Tongue (tissue), 2 donors: Measurements from ENCODE around the gene APBB1. TPM values are rescaled to one million over a fixed set of nuclear protein-coding genes. Genes with fewer than 3 reads are reported as not detected.
"Not testable (repeated sequence)": the region's sequence is repeated elsewhere in the genome, so short reads cannot be mapped to it uniquely, and the experiment has no call there.

Experiments used
- DNase-seq: peaks from one replicate; pipeline ENCODE4 v3.0.0-alpha.2; 2015
- total RNA-seq: library from RNA; depleted of rRNA; stranded (reverse); fragments of >200 nt; gene quantifications from one replicate; pipeline ENCODE4 v1.2.3, GENCODE V29; 2014

Gene APBB1
- total RNA-seq, 1 donor from 2014 or later, result 42.4 TPM

DNA sequence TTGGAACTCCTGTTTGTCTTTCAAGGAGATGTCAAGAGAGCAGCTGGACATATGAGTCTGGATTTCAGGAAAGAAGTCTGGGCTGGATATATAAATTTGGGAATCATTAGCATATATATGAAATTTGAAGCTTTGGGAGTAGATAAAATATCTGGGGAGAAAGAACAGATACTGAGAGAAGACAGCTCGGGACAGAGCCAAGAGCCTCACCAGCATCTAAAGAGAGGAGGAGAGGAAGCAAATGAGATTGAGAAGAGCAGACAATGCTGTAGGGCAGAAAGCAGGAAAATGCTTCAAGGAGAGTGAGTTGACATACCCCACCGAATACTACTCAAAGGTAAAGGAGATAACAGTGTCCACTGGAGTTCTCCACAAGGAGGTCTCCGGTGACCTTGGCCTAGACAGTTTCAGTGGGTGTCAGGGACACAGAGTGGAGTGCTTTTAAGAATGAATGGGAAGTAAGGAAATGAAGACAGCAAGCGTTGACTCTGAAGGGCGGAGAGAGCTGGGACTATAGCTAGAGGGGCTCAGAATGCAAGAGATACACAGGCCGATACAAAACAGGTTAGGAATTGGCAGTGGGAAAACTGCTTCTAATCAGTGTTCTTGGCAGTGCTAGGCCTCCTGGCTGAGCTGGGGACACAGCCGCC is 862 bp downstream of the APBB1 start:
- DNase-seq, result no peak

DNA sequence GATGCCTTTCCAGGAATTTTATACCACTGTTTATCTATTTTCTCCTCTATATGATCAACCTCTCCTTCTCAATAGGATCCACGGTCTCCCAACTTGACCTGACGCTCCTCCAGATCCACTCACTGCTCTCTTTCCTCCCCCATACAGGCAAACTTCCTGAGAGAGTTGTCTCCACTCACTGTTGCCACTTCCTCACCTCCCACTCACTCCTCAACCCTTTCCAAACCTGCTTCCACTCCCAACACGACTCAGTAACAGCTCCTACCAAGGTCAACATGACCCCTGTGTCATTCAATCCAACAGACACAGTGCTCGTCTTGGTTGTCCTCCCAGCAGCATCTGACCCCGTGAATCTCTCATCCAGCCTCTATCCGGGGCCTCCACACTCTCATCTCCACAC is 3.1 kb downstream of the APBB1 start:
- DNase-seq, result no peak

DNA sequence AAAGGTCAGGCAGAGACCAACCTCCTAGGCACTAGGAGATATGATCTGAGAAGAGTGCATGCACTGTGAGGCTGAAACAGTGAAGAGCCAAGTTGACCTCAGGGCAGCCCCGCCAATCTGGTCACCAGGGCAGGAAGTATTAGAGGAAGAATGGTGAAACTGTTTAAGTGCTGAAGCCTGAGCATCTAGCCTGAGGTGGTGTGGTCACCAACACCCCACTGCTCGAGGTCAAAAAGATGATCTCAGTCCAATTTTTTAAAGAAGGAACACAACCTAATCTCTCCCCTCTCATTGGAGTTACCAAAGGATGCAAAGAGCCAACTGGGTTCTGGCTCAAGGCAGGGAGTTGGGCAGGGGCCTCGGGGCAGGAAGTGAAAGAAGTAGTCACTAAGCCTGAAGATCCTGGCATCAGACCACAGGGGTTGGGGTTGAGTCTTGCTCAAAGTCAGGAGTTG is 4.0 kb downstream of the APBB1 start:
- DNase-seq, result no peak

DNA sequence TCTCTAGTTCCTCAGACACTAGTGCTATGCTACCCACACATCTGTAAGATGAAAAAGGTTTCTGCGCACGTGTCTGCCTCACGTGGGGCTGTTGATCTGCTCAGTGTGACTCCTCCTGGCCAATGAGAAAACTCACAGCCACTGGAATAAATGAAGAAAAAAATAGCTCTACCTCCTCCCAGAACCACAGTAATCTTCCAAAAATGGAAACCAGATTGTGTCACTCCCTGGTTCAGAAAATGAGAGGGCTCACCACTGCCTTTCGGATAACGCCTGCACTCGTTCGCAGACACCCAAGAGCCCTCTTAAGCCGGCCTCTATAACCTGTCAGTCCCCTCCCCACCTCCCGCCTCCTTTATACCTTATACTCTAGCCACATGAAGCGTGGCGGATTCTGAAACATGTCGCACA is 5.1 kb downstream of the APBB1 start:
- DNase-seq, result no peak

DNA sequence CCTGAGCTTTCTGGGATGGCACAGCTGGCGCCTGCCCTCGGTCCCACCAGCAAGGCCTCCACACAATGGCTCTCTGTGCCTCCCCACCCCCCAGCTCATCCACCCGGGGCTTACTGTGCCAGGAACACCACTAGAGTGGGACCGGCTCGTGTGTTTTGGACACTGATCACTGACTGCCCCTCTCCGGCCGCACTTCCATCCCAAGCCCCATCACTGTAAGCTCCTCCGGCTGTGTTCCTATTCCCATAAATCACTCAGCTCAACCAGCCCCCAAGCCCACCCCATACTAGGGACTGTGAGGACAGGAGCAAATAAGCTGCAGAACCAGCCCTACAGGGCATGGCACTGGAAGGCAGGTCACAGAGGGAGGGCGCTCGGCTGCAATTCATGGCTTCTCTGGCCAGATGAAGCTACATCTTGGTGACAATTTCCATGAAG is 7.3 kb downstream of the APBB1 start:
- DNase-seq, result no peak

DNA sequence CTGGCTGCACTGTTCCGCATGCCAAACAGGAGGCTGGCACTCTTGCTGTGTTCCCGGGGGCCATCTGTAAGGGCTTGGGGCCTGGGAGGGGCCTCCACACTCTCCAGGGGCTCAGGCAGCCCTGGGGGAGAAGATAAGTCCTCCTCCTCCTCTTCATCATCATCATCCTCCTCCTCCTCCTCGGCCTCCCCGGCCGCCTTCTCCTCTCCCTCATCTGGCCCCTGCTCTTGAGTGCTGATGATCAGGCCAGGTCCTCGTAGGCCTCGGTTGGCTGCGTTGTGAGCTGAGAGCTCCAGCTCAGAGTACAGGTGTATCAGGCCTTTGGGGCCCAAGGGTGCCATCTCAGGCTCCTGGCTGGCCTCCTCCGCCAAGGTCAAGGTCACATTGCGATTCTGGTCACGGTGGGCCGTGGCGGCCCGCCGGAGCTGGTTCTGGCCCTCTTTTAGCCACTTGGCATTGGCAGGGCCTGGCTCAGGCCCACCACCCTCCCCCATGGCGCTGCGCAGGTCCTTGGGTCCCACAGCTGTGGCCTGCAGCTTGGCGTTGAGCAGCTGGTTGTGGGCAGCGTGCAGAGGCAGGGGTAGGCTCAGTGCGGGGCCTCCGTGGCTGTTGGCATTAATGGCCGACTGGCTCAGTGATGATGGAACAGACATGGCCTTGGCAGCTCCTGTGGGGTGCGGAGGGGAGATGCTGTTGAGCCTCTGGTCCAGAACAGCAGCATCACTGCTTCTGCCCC is 8.0 kb downstream of the APBB1 start:
- DNase-seq, result no peak

DNA sequence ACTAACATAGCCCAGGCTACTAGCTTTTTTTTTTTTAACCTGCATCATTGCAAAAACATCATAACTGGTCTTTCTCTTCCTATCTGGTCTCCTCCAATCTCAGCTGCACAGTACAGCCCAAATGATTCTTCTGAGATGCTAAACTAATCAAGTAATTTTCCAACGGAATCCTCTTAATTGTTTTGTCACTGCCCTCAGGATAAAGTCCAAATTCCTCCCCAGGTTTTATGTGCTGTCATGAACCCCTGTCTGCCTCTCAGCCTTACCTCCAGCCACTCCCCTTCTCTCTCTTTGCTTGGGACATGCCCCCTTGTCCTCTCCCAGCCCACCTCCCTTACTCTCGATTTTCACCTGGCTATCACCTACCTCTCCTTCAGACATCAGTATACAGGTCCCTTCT is 12.5 kb downstream of the APBB1 start:
- no peak for DNase-seq

DNA sequence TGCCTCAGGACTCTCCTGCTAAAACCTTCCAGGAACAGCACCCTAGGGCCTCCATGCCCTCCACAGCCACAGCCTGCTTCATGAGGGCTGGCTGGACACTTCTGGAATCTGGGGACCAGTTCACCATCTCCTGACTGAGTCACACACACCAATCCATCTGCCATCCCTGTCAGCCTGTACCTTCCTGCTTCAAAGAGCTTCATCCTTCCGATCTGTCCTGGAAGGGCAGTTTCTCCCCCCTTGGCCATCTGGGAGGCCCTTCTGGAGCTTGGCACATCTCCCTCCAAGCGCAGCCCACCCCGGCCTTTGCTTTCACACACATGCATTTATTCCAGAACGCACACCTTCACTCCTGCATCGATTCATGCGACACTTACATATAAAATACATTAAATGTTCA is 13.0 kb downstream of the APBB1 start:
- DNase-seq, result no peak

DNA sequence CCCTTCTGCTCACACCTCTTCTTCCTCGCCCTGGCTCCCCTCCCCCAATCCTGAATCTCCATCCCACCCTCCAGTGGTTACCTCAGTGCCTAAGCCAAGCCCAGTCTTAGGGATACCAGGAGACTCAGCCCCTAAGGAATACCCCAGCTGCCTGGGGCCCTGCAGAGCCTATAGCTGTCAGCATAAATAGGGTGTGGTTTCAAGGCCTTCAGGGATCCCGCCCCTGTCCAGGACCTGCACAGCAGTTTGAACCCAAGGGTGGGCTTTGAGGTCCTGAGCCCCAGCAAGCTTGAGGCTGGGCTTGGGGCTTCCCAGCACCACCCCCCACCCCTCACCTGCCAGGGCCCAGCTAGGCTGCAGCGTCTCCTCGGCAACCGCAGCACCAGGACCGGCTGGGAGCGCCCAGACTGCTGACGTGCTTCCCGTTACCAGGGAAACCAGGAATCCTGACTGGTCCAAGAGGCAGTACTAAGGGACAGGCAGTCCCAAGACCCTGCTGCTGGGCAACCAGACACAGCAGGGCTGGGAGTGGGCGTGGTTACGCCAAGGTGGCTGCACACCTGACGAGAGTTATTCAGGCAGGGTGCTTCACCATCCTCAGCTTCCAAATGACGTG is 13.7 kb downstream of the APBB1 start:
- DNase-seq, result peak; percentile 60

DNA sequence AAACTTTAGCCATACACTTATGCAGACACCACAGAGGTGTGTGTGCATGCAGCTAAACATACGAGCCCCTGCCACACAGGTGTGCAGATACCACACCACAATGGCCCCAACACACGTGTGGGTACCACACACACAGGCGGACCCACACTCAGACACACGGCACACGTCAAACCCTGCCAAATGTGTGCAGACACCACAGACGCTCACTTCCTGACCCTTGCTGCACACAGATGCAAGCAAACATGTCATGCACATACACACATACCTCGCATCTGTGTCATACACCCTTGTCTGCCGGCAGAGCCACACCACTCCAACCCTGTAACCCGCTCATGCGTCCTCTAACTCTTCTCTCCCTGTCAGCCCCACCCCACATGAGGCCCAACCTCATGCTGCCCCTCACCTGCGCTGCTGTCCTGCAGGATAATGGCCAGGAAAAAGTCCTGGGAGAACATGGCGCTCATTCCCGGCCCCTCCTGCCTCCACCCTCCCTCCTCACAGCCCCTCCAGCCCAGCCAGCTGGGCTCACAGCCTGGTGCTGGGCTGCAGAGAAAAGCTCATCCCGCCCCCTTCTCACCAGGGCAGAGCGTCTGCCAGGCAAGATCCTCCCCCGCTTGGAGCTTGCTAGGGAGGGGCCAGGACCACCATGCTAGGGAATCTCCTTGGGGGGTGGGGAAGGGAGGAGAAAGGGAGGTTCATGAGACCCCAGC is 14.4 kb downstream of the APBB1 start:
- DNase-seq, result peak; percentile 24

DNA sequence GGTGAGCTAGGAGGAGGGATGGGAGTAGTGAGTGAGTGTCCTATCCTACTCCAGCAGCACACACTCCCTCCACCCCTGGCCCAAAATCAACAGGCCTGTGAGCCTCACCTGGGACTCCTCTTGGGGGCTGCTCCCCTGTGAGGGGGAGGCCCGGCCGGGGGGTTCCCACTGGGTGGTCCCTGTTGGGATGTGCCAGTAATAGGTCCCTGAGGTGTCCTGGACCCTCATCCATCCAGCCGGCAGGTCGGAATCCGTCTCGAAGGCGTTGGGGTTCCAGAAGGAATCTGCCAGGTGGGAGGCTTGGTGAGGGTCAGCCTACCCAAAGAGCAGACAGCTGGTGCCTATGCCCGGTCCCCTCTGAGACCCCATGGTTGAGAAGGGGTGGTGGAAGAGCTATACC is 15.4 kb downstream of the APBB1 start:
- no peak for DNase-seq

DNA sequence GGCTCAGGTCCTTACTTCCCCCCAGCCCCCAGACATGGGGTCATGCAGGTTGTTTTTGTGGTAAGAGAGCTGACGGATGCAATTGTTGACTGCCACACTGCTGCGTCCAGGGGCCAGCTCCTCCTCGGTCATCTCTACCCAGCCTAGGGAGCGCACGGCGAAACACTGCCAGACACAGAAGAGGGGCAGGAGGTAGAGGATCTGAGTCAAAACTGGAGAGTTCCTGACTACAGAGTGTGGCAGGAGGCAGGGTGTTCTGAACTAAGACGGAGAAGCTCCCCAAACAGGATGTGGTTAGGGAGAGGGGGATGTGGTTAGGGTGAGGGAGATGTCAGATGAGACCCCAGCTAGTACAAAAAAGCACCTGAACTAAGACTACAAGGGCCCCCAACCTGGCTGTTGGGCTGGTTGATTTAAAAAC is 16.3 kb downstream of the APBB1 start:
- DNase-seq, result no peak

DNA sequence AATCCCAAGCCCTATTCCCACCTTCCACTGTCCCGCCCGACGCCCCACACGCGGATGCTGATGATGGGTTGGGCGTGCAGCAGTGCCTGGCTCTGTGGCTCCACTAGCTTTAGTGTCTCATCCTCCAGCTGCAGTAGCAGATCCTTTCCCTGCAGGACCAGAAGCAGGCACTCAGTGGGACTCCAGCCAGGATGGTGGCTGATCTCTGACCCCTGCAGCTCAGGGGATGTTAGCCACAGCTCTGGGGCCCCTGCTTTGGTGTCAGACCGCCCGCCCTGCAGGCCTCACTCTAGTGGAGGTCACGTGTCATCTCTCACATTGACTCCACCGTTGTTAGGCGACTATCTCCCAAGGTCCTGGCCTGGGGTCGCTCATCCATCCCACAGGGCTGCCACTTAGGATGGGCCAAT is 16.8 kb downstream of the APBB1 start:
- no peak for DNase-seq

DNA sequence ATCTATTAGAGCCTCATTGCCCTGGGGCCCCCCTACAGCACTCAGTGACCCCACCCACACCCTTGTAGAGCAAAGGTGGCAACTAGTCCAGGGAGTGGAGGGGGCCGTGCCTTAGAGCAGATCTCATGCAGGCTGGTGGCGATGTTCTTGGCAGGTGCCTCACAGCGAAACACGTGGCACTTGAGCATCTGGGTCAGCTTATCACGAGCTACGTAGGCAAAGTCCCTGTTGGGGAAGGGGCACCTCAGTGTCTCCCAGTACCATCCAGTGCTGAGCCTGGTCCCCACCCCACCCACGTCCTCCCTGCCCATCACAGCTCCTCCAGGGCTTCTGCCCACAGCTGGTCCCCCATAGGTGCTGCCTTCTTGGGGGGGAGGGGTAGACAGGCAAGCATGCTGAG is 17.4 kb downstream of the APBB1 start:
- no peak for DNase-seq

DNA sequence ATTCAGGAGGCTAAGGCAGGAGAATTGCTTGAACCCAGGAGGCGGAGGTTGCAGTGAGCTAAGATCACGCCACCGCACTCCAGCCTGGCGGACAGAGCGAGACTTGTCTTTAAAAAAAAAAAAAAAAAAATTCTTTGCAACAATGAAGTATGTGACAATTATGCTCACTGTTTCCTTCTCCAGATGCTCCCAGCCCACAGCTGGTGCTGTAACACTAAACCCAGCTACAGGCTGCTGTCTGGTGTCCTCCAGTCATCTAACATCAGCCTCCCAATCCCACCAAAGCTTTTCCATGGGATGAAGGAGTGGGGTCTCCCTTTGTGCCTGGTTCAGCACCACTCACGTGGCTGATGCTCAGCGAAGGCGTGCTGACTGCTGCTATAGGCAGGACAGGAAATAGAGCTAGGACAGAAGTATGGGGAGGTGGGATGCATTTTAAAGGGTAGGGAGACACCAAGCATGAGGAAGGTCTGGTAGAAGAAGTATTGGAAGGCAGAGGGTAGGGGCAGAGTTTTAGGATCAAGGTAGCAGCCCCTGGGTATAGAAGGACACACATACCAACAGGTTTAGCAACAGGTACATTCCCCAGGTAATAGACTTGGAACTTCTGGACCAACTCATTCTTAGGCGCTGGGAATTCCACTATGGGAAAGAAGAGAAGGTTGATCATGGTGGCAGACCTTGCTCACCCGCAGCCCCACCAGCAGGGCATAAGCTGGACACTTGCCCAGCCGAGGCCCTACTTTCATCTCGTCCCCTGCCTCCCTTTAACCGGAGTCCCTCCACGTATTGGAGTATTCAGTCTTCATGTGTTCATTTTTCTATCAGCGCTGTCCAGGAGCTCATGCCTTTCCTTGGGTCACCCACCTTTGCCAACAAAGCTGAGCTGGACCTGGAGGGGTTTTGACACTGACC is 18.2 kb downstream of the APBB1 start:
- DNase-seq, result no peak

DNA sequence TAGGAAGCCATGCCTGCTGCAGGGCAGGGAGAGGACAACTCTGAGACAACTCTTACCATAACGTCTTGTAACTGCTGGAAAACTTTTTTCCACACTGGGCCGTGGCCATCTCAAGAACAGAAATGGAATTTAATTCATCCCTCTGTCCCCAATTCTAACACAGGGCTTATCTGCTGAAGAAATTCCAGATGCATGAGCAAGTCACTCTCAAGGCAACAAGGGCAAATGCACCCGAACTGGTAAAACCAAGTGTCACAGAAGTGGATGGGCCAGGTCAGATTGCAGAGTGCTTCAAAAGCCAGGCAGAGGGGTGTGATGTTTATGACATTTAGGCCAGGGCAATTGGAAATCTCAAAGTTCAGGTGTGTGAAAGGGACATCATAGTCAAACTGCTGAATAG is 21.3 kb downstream of the APBB1 start:
- no peak for DNase-seq

DNA sequence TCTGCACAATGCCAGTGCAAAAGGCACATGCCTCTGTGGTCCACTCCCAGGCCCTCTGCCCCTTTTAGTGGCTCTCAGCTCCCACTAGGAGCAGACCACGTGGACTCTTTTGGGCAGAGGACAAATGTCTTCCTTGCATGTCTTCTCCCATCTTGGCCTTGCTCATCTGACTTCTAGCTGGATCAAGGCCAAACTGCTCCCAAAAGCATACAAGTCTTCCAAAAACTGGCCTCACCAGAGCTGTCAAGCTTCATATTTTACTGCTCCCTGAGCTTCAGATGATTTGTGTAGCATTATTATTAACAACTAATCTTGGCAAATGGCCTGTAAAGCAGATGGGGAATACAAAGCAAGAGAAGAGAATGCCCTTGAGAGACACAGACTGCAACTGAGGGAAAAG is 21.7 kb downstream of the APBB1 start:
- no peak for DNase-seq

DNA sequence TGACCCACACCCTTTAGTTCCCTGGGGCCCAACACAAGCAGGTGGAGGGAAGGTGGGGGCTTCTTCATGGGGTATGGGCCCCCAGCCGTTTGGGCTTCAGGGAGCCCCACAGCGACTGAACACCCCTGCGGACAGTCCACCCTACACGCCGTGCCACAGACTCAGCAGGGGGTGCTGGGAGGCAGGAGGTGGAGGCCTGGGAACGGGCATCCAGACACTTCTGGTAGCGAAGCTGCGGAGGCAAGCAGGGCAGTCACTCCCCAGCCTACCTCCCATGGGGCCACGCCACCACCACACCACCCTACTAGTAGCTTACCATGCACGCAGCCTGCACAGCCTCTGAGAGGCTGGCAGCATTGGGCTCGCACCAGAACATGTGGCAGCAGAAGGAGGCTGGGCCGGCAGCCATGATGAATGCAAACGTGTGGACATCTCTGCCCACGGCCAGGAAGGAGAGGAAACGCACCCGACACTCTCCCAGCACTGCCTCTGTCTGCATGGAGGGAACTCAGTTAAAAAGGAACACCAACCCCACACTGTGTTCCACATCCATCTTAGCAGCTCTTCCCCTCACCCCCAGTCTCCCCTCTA is 23.3 kb downstream of the APBB1 start:
- no peak for DNase-seq

DNA sequence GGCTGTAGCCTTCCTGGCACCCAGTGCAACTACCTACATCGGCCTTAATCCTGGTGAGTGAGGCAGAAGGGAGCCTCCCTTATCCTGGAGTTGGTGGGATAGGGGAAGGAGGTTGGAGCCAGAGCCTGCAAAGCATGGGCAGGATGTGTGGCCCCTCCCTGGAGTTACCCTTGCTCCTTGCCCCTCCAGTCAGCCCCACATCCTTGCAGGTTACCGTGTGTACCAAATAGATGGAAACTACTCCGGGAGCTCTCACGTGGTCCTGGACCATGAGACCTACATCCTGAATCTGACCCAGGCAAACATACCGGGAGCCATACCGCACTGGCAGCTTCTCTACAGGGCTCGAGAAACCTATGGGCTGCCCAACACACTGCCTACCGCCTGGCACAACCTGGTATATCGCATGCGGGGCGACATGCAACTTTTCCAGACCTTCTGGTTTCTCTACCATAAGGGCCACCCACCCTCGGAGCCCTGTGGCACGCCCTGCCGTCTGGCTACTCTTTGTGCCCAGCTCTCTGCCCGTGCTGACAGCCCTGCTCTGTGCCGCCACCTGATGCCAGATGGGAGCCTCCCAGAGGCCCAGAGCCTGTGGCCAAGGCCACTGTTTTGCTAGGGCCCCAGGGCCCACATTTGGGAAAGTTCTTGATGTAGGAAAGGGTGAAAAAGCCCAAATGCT is 24.8 kb downstream of the APBB1 start:
- no peak for DNase-seq

DNA sequence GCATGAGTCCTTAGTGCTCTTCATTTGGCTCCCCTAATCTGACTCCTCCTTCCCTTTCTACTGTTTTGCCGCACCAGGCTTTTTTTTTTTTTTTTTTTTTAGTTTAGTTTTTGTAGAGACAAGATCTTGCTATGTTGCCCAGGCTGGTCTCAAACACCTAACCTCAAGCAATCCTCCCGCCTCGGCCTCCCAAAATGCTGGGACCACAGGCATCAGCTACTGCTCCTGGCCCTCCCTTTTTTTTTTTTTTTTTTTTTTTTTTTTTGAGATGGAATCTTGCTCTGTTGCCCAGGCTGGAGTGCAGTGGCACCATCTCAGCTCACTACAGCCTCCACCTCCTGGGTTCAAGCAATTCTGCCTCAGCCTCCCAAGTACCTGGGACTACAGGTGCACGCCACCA is 26.6 kb downstream of the APBB1 start:
- not testable (repeated sequence) for DNase-seq
